Activated CD8-positive, alpha-beta T cell treated with anti-CD3 and anti-CD28 coated beads for 36 hours (primary cell): ENCODE measurements around the gene HOXD10. TPM values are rescaled to one million over a fixed set of nuclear protein-coding genes. Genes with fewer than 3 reads are reported as not detected.

Source experiments
- ATAC-seq: fragments of 200-7000 bp; cut with Tn5 transposase; one replicate; pipeline ENCODE4 v1.10.0; 2021; ENCODE audit warnings: mild to moderate bottlenecking, moderate library complexity
- CTCF ChIA-PET: fragments of 350-600 bp; sonication (Branson Sonifier 250); formaldehyde crosslinking; loops from one replicate; lab custom pipeline; 2021; ENCODE audit warnings: antibody characterized with exemption; lab: Charles Lee
- POLR2A ChIA-PET: fragments of 350-600 bp; sonication (Branson Sonifier 250); formaldehyde crosslinking; loops from one replicate; lab custom pipeline; 2021; ENCODE audit warnings: antibody characterized with exemption; lab: Charles Lee
- DNase-seq: peaks from one replicate; pipeline ENCODE4 v3.0.0-alpha.2; 2020
- H3K27ac Mint-ChIP-seq: one replicate; pipeline ENCODE4 v1.8.0; 2021; ENCODE audit warnings: mild to moderate bottlenecking, mixed read lengths
- H3K27me3 Mint-ChIP-seq: one replicate; pipeline ENCODE4 v1.8.0; 2021; ENCODE audit warnings: mixed read lengths
- H3K36me3 Mint-ChIP-seq: one replicate; pipeline ENCODE4 v1.8.0; 2021; ENCODE audit warnings: low read depth, mixed read lengths
- H3K4me1 Mint-ChIP-seq: one replicate; pipeline ENCODE4 v1.8.0; 2021; ENCODE audit warnings: low read depth, mixed read lengths
- H3K4me3 Mint-ChIP-seq: one replicate; pipeline ENCODE4 v1.8.0; 2021; ENCODE audit warnings: mild to moderate bottlenecking, moderate library complexity, mixed read lengths
- H3K9me3 Mint-ChIP-seq: one replicate; pipeline ENCODE4 v1.8.0; 2021; ENCODE audit warnings: mixed read lengths
- intact Hi-C: fragments of 100-400 bp; cut with micrococcal nuclease; formaldehyde crosslinking; loops from one replicate; pipeline ENCODE4 v1.10.0; 2022
- total RNA-seq, 2 experiments: library from RNA; stranded (reverse); gene quantifications; one replicate each; pipeline ENCODE4 v1.2.3, GENCODE V29; 2021
- TF ChIP-seq, protein P1 (sequence below): fragments of 200-600 bp; IDR thresholded peaks from one replicate; pipeline ENCODE4 v1.8.0; 2022; ENCODE audit warnings: antibody characterized with exemption, mild to moderate bottlenecking

HOXD10 gene
- total RNA-seq, 2 experiments from 2014 or later, result not detected

DNA sequence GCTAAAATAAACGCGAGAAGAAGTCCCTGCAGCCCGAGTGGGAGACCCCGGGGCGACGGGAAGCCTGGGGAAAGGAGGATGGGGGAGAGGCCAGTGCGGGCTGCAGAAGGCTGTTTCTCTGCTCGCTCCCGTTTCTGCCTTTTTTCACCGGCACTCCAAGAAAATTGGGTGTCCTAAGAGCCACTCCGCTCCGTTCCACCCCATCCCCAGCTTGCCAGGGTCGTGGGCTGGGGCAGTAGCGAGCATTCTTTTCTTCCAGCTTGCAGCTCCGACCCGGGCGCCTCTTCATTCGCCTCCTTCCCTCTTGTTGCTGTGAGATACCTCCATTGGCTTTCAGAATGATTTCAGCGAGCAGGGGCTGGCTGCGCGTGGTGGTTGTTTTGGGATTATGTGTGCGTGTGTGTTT, 41.6 kb downstream of the HOXD10 start:
- H3K4me1 Mint-ChIP-seq, result peaks cover 12% of the 10 kb centered on the region
- peak overlapping the region; percentile 28 for H3K4me3 Mint-ChIP-seq
- H3K9me3 Mint-ChIP-seq, result no peaks in the 10 kb centered on the region
- ChIA-PET POLR2A (no interaction called here), CTCF (interaction anchor here (0.9 to 1.1 kb wide), 3 partner anchors 25 to 297 kb away, joined by 3 read pairs; no protein-coding TSS in a partner anchor)
- H3K27me3 Mint-ChIP-seq, result peaks cover 70% of the 10 kb centered on the region
- intact Hi-C loops, result no loop called here
- no peak overlapping the region for H3K27ac Mint-ChIP-seq
- no peak for DNase-seq
- TF ChIP-seq, protein P1, sequence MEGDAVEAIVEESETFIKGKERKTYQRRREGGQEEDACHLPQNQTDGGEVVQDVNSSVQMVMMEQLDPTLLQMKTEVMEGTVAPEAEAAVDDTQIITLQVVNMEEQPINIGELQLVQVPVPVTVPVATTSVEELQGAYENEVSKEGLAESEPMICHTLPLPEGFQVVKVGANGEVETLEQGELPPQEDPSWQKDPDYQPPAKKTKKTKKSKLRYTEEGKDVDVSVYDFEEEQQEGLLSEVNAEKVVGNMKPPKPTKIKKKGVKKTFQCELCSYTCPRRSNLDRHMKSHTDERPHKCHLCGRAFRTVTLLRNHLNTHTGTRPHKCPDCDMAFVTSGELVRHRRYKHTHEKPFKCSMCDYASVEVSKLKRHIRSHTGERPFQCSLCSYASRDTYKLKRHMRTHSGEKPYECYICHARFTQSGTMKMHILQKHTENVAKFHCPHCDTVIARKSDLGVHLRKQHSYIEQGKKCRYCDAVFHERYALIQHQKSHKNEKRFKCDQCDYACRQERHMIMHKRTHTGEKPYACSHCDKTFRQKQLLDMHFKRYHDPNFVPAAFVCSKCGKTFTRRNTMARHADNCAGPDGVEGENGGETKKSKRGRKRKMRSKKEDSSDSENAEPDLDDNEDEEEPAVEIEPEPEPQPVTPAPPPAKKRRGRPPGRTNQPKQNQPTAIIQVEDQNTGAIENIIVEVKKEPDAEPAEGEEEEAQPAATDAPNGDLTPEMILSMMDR, result no peak
- H3K36me3 Mint-ChIP-seq, result no peaks in the 10 kb centered on the region
- no peak for ATAC-seq

DNA sequence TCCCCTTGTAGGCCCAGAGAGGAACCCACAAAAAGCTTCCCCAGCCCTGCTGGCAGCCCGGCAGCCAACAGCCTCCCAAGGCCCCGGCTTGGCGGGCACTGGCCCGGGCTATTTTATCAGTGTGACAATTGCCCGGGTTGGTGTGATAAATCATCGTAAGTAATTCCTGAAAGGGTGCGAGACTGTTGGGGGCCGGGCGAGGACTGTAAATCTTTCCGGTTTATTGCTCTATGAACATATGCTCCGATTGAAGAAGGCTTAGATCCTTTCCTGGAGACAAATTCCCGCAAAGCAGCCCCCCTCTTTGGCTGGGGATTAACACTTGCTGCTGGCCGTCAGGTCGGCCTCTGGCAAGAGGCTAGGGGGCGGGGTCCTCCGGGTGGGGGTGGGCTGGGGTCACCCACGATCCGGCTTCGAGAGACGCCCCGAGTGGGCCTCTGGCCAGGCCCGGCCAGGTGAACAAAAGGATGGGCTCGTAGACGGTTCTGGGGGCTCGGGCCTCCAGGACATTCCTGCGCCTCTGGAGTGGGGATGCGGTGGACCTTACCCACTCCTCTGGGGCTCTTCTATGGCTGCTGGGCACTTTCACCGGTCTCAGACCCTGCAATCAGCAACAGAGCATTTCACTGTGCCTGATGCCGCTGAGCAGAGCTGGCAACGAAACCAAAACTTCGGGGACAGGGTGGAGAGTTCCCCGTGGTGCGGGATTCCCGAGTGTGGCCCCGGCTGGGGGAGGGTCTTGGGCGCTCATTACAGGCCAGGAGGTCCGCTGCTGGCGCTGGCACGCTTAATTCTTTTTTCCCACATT, 42.5 kb downstream of the HOXD10 start:
- no peak overlapping the region for H3K27ac Mint-ChIP-seq
- H3K4me1 Mint-ChIP-seq, result peaks cover 13% of the 10 kb centered on the region
- peaks cover under 1% of the 10 kb centered on the region for H3K36me3 Mint-ChIP-seq
- TF ChIP-seq, protein P1, result no peak
- intact Hi-C loops, result no loop called here
- peaks cover 78% of the 10 kb centered on the region for H3K27me3 Mint-ChIP-seq
- ChIA-PET CTCF (interaction anchor here (0.9 to 5.5 kb wide), 3 partner anchors 19 to 31 kb away, joined by 3 to 34 read pairs (median 3); no protein-coding TSS in a partner anchor), POLR2A (no interaction called here)
- no peak overlapping the region for H3K4me3 Mint-ChIP-seq
- ATAC-seq (no peak), DNase-seq (no peak)
- peaks cover 4% of the 10 kb centered on the region for H3K9me3 Mint-ChIP-seq

DNA sequence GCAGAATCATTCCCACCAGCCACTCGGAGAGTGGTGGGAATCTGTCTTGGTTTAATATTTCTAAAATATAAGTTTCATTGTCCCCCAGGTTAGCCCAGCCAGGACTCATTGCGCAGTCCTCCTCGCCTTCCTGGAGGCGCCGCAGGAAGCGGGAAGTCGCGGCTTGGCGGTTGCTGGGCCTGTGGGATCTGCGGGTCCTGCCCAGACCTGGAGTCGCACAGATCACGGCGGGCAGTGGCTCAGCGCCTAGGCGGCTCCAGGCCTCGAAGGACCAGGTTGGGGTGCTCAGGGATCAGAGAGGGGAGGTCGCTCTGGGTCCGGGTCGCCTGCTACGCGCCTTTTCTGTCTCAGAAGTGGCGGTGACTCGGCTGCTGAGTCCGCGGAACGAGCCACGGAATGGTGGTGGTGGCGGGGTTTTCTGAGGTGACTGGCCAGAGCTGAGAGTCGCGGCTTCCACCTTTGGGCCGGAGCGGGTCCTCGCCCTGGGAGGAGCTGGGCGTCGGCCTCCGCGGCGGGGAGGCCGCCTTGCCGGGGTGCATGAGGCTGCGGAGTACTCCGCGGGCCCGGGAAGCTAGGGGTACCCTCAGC, 43.2 kb downstream of the HOXD10 start:
- intact Hi-C loops, result loop anchor here (5.0 kb wide), 1 partner anchor 37 kb away; the partner anchor contains the start of gene HOXD9

DNA sequence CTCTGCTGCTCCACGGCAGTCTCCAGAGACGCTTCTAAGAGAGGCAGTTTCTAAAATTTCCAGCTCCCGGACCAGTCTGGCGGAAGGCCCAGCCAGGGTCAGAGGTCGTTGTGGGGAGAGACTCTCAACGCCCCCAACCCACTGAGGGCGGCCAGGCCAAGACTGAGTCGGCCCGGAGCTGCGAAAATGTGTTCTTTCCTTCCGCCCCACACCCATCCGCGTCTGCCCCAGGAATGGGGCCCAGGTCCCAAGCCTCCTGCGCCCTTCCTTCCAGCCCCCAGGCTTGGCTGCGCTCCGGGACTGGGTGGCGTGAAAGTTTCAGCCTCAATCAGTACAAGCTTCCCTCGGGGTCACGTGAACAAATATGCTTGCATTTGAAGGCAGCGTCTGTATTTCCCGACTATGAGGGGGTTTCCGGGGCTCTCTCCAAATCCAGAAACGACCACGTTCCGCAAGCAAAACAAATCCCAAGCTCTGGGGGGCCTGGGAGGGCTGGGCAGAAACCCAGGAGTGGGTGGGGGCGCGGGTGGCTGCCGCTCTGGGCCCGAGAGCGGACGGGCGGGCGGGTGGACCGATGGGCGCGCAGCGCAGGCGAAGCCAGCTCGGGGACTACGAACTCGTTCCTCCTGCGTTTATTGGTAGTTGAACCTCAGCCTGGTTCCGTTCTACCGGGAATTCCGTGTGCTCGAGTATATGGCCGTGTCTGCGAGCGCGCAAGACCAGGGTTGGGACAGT, 43.8 kb downstream of the HOXD10 start:
- TF ChIP-seq, protein P1, result no peak

More for the DNA sequence above, 43.2 kb downstream of the HOXD10 start:
- ATAC-seq (no peak), DNase-seq (no peak)
- Mint-ChIP-seq H3K27ac (no peak overlapping the region), H3K9me3 (peaks cover 4% of the 10 kb centered on the region), H3K4me1 (peaks cover 20% of the 10 kb centered on the region), H3K4me3 (no peak overlapping the region), H3K36me3 (peaks cover 3% of the 10 kb centered on the region), H3K27me3 (peaks cover 79% of the 10 kb centered on the region)
- ChIA-PET POLR2A (no interaction called here), CTCF (interaction anchor here (1.0 to 5.5 kb wide), 4 partner anchors 20 to 64 kb away, joined by 3 to 34 read pairs (median 6); no protein-coding TSS in a partner anchor)
- TF ChIP-seq, protein P1, result no peak

More for the DNA sequence above, 43.8 kb downstream of the HOXD10 start:
- Mint-ChIP-seq H3K4me1 (peaks cover 23% of the 10 kb centered on the region), H3K36me3 (peaks cover 3% of the 10 kb centered on the region), H3K9me3 (peaks cover 4% of the 10 kb centered on the region), H3K27ac (no peak overlapping the region), H3K4me3 (no peak overlapping the region), H3K27me3 (peaks cover 79% of the 10 kb centered on the region)
- POLR2A ChIA-PET, result no interaction called here
- DNase-seq (no peak), ATAC-seq (no peak)
- intact Hi-C loops, result loop anchor here (5.0 kb wide), 1 partner anchor 38 kb away; the partner anchor contains the start of gene HOXD9
- CTCF ChIA-PET, result interaction anchor here (1.0 to 5.5 kb wide), 7 partner anchors 20 to 394 kb away, joined by 3 to 34 read pairs (median 5); no protein-coding TSS in a partner anchor
